Ramos (cell line): ENCODE data around the gene GBP1.
"Not testable (repeated sequence)": the region's sequence is repeated elsewhere in the genome, so short reads cannot be mapped to it uniquely, and the experiment has no call there.

Source experiments
- in situ Hi-C: fragments of 300-500 bp; cut with MboI; formaldehyde crosslinking; loops from one replicate; pipeline ENCODE4 v1.14.3; 2022; ENCODE audit warnings: low sequenced_read_pairs; ENCODE audit not compliant: unreplicated experiment

The GBP1 gene

GRCh38 chr1:89022167-89022959 is 42.6 kb downstream of the GBP1 start, which contains the start of gene GBP3:
Gene GBP3, minus strand, starts transcription at chr1:89022866. Its CDS starts 2,145 bp downstream, at chr1:89020721.
- in situ Hi-C loops: no loop called here

- in situ Hi-C loops: not testable (repeated sequence)
Observed at GRCh38 chr1:89018318-89018717, 46.7 kb downstream of the GBP1 start.

- in situ Hi-C loops: no loop called here
Observed at GRCh38 chr1:89008511-89008910, 56.5 kb downstream of the GBP1 start.

- in situ Hi-C loops: no loop called here
Observed at GRCh38 chr1:89005286-89006151, 59.5 kb downstream of the GBP1 start.
